Measurements from ENCODE around the gene PHLPP2.

PHLPP2 gene

GRCh38 chr16:71724320-71724751 is at the start of gene PHLPP2:
Gene PHLPP2, minus strand, starts transcription at chr16:71724701. Its CDS starts 9,906 bp downstream, at chr16:71714795.
- DNase-seq: no peak

GRCh38 chr16:71771571-71771970 is 47.1 kb upstream of the PHLPP2 start:
- no peak for DNase-seq

GRCh38 chr16:71769222-71769621 is 44.7 kb upstream of the PHLPP2 start:
- DNase-seq: no peak

GRCh38 chr16:71767060-71767900 is 42.8 kb upstream of the PHLPP2 start:
- DNase-seq: no peak

GRCh38 chr16:71762186-71762585 is 37.7 kb upstream of the PHLPP2 start:
- no peak for DNase-seq

GRCh38 chr16:71761097-71761496 is 36.6 kb upstream of the PHLPP2 start:
- DNase-seq: no peak

- no peak for DNase-seq
Observed at GRCh38 chr16:71758293-71758760, 33.8 kb upstream of the PHLPP2 start.

- DNase-seq: no peak
Observed at GRCh38 chr16:71754652-71755051, 30.2 kb upstream of the PHLPP2 start.

- DNase-seq: no peak
Observed at GRCh38 chr16:71754108-71754507, 29.6 kb upstream of the PHLPP2 start.

GRCh38 chr16:71748226-71748625 is 23.7 kb upstream of the PHLPP2 start:
- DNase-seq: no peak

GRCh38 chr16:71746442-71747046 is 22.0 kb upstream of the PHLPP2 start:
- peak; percentile 36 for DNase-seq

GRCh38 chr16:71738855-71739254 is 14.4 kb upstream of the PHLPP2 start:
- no peak for DNase-seq

- no peak for DNase-seq
Observed at GRCh38 chr16:71737501-71737900, 13.0 kb upstream of the PHLPP2 start.

GRCh38 chr16:71734511-71734910 is 10.0 kb upstream of the PHLPP2 start:
- no peak for DNase-seq

GRCh38 chr16:71732587-71732986 is 8.1 kb upstream of the PHLPP2 start:
- DNase-seq: no peak

GRCh38 chr16:71727551-71728324 is 3.2 kb upstream of the PHLPP2 start:
- no peak for DNase-seq

GRCh38 chr16:71726476-71727315 is 2.2 kb upstream of the PHLPP2 start:
- peak; percentile 32 for DNase-seq

GRCh38 chr16:71723537-71724319 is 773 bp downstream of the PHLPP2 start:
- peak; percentile 86 for DNase-seq

- DNase-seq: peak; percentile 87
Observed at GRCh38 chr16:71722801-71723536, 1.5 kb downstream of the PHLPP2 start.

GRCh38 chr16:71721066-71721740 is 3.3 kb downstream of the PHLPP2 start:
- DNase-seq: no peak
